GM23338 (cell line): Measurements from ENCODE around the gene ZNF747.

Experiments
- CTCF ChIP-seq, 2 experiments: fragments of 200-600 bp in 1 of 2; sonication (generic) in 1 of 2; conservative IDR thresholded peaks; 2 replicates each; pipeline versions ENCODE4 v1.5.1 to v1.6.1; 2016 to 2017; ENCODE audit warnings: antibody characterized with exemption in 2 of 2, low read depth in 2 of 2, mild to moderate bottlenecking in 2 of 2, moderate library complexity in 1 of 2
- REST ChIP-seq: IDR thresholded peaks from one replicate; pipeline ENCODE4 v1.6.1; 2018; ENCODE audit warnings: antibody characterized with exemption; ENCODE audit not compliant: unreplicated experiment

- TF ChIP-seq CTCF (conservative IDR thresholded peaks at IDR 0.05; ENCODE audit: low read depth in 2 of 2): no peak
- no peak for TF ChIP-seq REST
Measured at GRCh38 chr16:30554557-30555314, 20.1 kb upstream of the ZNF747 start.
